Measurements from ENCODE around the gene CERS1.

The CERS1 gene

DNA sequence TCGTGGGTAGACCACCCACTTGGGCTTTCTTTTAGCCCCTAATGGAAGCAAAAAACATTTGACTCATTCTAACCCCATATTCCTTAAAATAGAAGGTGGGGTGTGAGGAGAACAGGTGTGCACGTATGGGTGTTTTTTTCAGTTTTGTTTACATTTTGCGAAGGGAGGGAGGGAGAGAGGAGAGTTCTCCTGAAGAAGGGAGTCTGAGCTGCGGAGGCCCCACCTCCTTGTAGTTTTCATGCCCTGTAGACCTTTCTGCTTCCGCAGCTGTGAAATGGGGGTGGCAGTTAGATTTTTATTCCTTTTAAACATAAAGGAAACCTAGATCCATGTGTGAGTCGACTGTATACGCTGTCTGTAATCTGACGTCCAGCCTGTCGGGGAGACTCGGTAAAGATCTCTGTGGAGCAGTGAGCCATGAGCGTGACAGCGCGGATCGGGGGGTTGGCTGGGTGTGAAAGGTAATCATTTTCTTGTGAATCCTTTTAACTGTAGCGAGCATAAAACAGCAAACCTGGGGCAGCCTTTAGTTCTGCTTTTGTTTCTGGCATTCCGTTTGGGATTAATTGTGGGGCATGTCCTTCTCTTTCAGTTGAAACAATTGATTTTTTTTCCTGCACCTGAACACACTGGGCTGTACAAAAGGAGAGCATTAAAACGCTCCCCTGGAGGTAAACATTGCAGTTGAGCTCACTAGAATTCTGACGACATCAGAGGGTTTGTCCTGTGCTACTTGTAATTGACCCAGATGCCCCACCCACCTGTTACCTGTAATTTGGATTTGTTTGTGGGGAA, 61.9 kb downstream of the CERS1 start:
- TF ChIP-seq, protein P1, sequence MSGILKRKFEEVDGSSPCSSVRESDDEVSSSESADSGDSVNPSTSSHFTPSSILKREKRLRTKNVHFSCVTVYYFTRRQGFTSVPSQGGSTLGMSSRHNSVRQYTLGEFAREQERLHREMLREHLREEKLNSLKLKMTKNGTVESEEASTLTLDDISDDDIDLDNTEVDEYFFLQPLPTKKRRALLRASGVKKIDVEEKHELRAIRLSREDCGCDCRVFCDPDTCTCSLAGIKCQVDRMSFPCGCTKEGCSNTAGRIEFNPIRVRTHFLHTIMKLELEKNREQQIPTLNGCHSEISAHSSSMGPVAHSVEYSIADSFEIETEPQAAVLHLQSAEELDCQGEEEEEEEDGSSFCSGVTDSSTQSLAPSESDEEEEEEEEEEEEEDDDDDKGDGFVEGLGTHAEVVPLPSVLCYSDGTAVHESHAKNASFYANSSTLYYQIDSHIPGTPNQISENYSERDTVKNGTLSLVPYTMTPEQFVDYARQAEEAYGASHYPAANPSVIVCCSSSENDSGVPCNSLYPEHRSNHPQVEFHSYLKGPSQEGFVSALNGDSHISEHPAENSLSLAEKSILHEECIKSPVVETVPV (CRISPR knock-in tag; IDR thresholded peaks at IDR 0.05) = no peak
- TF ChIP-seq CSDC2 (CRISPR knock-in tag; IDR thresholded peaks at IDR 0.05) (no peak), ZNF8 (CRISPR knock-in tag; IDR thresholded peaks at IDR 0.05) (no peak), TCF4 (CRISPR knock-in tag; IDR thresholded peaks at IDR 0.05; ENCODE audit: borderline replicate concordance) (no peak), GLIS3 (CRISPR knock-in tag; IDR thresholded peaks at IDR 0.05) (no peak), OSR1 (CRISPR knock-in tag; IDR thresholded peaks at IDR 0.05) (no peak), ZFP3 (CRISPR knock-in tag; IDR thresholded peaks at IDR 0.05) (no peak), PPARA (CRISPR knock-in tag; IDR thresholded peaks at IDR 0.05; ENCODE audit: borderline replicate concordance) (no peak)
- TF ChIP-seq, protein P2, sequence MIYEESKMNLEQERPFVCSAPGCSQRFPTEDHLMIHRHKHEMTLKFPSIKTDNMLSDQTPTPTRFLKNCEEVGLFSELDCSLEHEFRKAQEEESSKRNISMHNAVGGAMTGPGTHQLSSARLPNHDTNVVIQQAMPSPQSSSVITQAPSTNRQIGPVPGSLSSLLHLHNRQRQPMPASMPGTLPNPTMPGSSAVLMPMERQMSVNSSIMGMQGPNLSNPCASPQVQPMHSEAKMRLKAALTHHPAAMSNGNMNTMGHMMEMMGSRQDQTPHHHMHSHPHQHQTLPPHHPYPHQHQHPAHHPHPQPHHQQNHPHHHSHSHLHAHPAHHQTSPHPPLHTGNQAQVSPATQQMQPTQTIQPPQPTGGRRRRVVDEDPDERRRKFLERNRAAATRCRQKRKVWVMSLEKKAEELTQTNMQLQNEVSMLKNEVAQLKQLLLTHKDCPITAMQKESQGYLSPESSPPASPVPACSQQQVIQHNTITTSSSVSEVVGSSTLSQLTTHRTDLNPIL (CRISPR knock-in tag; IDR thresholded peaks at IDR 0.05; ENCODE audit: low read depth) = no peak
- TF ChIP-seq, protein P3, sequence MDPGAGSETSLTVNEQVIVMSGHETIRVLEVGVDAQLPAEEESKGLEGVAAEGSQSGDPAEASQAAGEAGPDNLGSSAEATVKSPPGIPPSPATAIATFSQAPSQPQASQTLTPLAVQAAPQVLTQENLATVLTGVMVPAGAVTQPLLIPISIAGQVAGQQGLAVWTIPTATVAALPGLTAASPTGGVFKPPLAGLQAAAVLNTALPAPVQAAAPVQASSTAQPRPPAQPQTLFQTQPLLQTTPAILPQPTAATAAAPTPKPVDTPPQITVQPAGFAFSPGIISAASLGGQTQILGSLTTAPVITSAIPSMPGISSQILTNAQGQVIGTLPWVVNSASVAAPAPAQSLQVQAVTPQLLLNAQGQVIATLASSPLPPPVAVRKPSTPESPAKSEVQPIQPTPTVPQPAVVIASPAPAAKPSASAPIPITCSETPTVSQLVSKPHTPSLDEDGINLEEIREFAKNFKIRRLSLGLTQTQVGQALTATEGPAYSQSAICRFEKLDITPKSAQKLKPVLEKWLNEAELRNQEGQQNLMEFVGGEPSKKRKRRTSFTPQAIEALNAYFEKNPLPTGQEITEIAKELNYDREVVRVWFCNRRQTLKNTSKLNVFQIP (CRISPR knock-in tag; IDR thresholded peaks at IDR 0.05; ENCODE audit: borderline replicate concordance, low read depth) = no peak
- TF ChIP-seq, protein P4, sequence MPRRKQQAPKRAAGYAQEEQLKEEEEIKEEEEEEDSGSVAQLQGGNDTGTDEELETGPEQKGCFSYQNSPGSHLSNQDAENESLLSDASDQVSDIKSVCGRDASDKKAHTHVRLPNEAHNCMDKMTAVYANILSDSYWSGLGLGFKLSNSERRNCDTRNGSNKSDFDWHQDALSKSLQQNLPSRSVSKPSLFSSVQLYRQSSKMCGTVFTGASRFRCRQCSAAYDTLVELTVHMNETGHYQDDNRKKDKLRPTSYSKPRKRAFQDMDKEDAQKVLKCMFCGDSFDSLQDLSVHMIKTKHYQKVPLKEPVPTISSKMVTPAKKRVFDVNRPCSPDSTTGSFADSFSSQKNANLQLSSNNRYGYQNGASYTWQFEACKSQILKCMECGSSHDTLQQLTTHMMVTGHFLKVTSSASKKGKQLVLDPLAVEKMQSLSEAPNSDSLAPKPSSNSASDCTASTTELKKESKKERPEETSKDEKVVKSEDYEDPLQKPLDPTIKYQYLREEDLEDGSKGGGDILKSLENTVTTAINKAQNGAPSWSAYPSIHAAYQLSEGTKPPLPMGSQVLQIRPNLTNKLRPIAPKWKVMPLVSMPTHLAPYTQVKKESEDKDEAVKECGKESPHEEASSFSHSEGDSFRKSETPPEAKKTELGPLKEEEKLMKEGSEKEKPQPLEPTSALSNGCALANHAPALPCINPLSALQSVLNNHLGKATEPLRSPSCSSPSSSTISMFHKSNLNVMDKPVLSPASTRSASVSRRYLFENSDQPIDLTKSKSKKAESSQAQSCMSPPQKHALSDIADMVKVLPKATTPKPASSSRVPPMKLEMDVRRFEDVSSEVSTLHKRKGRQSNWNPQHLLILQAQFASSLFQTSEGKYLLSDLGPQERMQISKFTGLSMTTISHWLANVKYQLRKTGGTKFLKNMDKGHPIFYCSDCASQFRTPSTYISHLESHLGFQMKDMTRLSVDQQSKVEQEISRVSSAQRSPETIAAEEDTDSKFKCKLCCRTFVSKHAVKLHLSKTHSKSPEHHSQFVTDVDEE (CRISPR knock-in tag; IDR thresholded peaks at IDR 0.05) = no peak
- no peak for ATAC-seq

DNA sequence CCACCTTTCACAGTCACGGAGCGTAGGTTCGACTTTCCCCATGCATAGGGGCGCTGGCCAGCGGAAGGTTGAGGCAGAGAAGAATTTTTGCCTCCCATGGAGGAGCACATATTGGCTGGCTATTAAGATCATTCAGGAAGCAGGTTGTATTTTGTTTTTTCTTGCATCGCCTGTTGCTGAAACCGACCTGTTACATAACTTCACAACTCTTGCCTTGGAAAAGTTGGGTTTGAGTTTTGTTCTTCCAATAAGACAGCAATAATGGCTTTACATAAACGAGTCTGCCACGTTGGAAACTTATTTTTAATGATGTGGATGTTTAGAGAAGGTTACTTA, 62.8 kb downstream of the CERS1 start:
- no peak for TF ChIP-seq PPARA (CRISPR knock-in tag; IDR thresholded peaks at IDR 0.05; ENCODE audit: borderline replicate concordance)
- TF ChIP-seq ZNF70 (CRISPR knock-in tag; IDR thresholded peaks at IDR 0.05) = no peak
- TF ChIP-seq ZNF8 (CRISPR knock-in tag; IDR thresholded peaks at IDR 0.05) = no peak
- TF ChIP-seq, protein P5, sequence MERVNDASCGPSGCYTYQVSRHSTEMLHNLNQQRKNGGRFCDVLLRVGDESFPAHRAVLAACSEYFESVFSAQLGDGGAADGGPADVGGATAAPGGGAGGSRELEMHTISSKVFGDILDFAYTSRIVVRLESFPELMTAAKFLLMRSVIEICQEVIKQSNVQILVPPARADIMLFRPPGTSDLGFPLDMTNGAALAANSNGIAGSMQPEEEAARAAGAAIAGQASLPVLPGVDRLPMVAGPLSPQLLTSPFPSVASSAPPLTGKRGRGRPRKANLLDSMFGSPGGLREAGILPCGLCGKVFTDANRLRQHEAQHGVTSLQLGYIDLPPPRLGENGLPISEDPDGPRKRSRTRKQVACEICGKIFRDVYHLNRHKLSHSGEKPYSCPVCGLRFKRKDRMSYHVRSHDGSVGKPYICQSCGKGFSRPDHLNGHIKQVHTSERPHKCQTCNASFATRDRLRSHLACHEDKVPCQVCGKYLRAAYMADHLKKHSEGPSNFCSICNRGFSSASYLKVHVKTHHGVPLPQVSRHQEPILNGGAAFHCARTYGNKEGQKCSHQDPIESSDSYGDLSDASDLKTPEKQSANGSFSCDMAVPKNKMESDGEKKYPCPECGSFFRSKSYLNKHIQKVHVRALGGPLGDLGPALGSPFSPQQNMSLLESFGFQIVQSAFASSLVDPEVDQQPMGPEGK (CRISPR knock-in tag; IDR thresholded peaks at IDR 0.05; ENCODE audit: borderline replicate concordance) = no peak
- TF ChIP-seq, protein P2 (CRISPR knock-in tag; IDR thresholded peaks at IDR 0.05; ENCODE audit: low read depth) = no peak
- TF ChIP-seq, protein P4 (CRISPR knock-in tag; IDR thresholded peaks at IDR 0.05) = no peak
- no peak for TF ChIP-seq ZC3H10 (CRISPR knock-in tag; IDR thresholded peaks at IDR 0.05)
- TF ChIP-seq ZFP30 (CRISPR knock-in tag; IDR thresholded peaks at IDR 0.05) = no peak
- no peak for TF ChIP-seq GLIS3 (CRISPR knock-in tag; IDR thresholded peaks at IDR 0.05)
- no peak for TF ChIP-seq ZFP3 (CRISPR knock-in tag; IDR thresholded peaks at IDR 0.05)
- TF ChIP-seq SNAI2 (CRISPR knock-in tag; IDR thresholded peaks at IDR 0.05) = no peak
- peak; percentile 22 for ATAC-seq
